HCT116 (cell line): Measurements from ENCODE around the gene KIF26B. TPM values are rescaled to one million over a fixed set of nuclear protein-coding genes. Genes with fewer than 3 reads are reported as not detected.

Experiments
- ATAC-seq: fragments of 200-7000 bp; cut with Tn5 transposase; 2 replicates; pipeline ENCODE4 v1.9.1; 2020; ENCODE audit warnings: mild to moderate bottlenecking, moderate library complexity
- BruUV-seq: library from RNA; stranded (reverse); fragments of 400-500 nt; replicated peaks from 2 replicates; lab custom pipeline; 2021; lab: Mats Ljungman, UMichigan
- CTCF ChIA-PET: fragments of 300-600 bp; sonication (Branson Sonifier 250); formaldehyde crosslinking; loops from one replicate; lab custom pipeline; 2021; ENCODE audit warnings: antibody characterized with exemption; lab: Charles Lee
- POLR2A ChIA-PET: fragments of 300-600, 350-600 bp; sonication (Branson Sonifier 250); formaldehyde crosslinking; loops from one replicate; lab custom pipeline; 2021; ENCODE audit warnings: antibody characterized with exemption; lab: Charles Lee
- RAD21 ChIA-PET, 2 experiments: fragments of 300-600 bp; sonication (Branson Sonifier 250); formaldehyde crosslinking; loops; one replicate each; lab custom pipeline; 2023; ENCODE audit warnings: low total read pairs in 2 of 2; ENCODE audit not compliant: uncharacterized antibody in 2 of 2, unreplicated experiment in 2 of 2, low non-redundant PET in 1 of 2; lab: Charles Lee
- DNase-seq: peaks from one replicate; pipeline ENCODE4 v3.0.0-alpha.2; 2010; ENCODE audit warnings: low read depth, low spot score
- H2AFZ ChIP-seq: fragments of 200-600 bp; shearing (Covaris generic), sonication (generic); 2 replicates; pipeline ENCODE4 v1.6.1; 2017; ENCODE audit warnings: low read depth, mixed run types, mixed read lengths, antibody characterized with exemption, low read length; ENCODE audit not compliant: poor library complexity, severe bottlenecking
- H3K27ac ChIP-seq: 2 replicates; pipeline ENCODE4 v1.5.1; 2012; ENCODE audit warnings: low read depth, low read length
- H3K27me3 ChIP-seq: fragments of 200-600 bp; sonication (generic); 2 replicates; pipeline ENCODE4 v1.6.1; 2016; ENCODE audit warnings: mixed run types, low read length, mixed read lengths; ENCODE audit not compliant: insufficient read depth
- H3K36me3 ChIP-seq, 2 experiments: fragments of 200-500 bp in 1 of 2; fragments of 200-600 bp in 1 of 2; sonication (Bioruptor generic) in 1 of 2; sonication (generic) in 1 of 2; 2 replicates each; pipeline versions ENCODE4 v1.5.1 to v1.6.1; 2014 to 2016; ENCODE audit warnings: low read length in 2 of 2, inconsistent platforms in 1 of 2, mixed read lengths in 1 of 2, mixed run types in 1 of 2; ENCODE audit not compliant: insufficient read depth in 2 of 2, control insufficient read depth in 1 of 2
- H3K4me1 ChIP-seq, 2 experiments: fragments of 200-600 bp in 1 of 2; sonication (generic) in 1 of 2; 2 replicates each; pipeline versions ENCODE4 v1.5.1 to v1.6.1; 2012 to 2017; ENCODE audit warnings: low read length in 2 of 2, inconsistent platforms in 1 of 2, mild to moderate bottlenecking in 1 of 2, mixed read lengths in 1 of 2, mixed run types in 1 of 2, moderate library complexity in 1 of 2; ENCODE audit not compliant: insufficient read depth in 2 of 2, control insufficient read depth in 1 of 2
- H3K4me2 ChIP-seq: fragments of 200-600 bp; sonication (generic); 2 replicates; pipeline ENCODE4 v1.6.1; 2017; ENCODE audit warnings: mixed run types, low read length, mixed read lengths
- H3K4me3 ChIP-seq, 2 experiments: fragments of 200-600 bp in 1 of 2; sonication (generic) in 1 of 2; replicated peaks in 1 of 2; 2 replicates each; pipeline ENCODE4 v1.5.1; 2011 to 2016; ENCODE audit warnings: low read length in 2 of 2, control low read depth in 1 of 2, low read depth in 1 of 2, mild to moderate bottlenecking in 1 of 2, mixed read lengths in 1 of 2, mixed run types in 1 of 2
- H3K79me2 ChIP-seq: fragments of 200-600 bp; sonication (generic); 2 replicates; pipeline ENCODE4 v1.6.1; 2017; ENCODE audit warnings: mild to moderate bottlenecking, mixed run types, low read length, moderate library complexity, mixed read lengths; ENCODE audit not compliant: insufficient read depth
- H3K9ac ChIP-seq: fragments of 200-600 bp; sonication (generic); 2 replicates; pipeline ENCODE4 v1.6.1; 2016; ENCODE audit warnings: low read length, mixed read lengths
- H3K9me2 ChIP-seq: fragments of 200-600 bp; sonication (generic), shearing (Covaris generic); 2 replicates; pipeline ENCODE4 v1.6.1; 2017; ENCODE audit warnings: mixed run types, mild to moderate bottlenecking, moderate library complexity; ENCODE audit not compliant: insufficient read depth
- H3K9me3 ChIP-seq, 2 experiments: fragments of 200-500 bp in 1 of 2; fragments of 200-600 bp in 1 of 2; sonication (Bioruptor generic) in 1 of 2; sonication (generic) in 1 of 2; 2 replicates each; pipeline ENCODE4 v1.6.1; 2014 to 2017; ENCODE audit warnings: low read length in 2 of 2, mixed read lengths in 2 of 2, inconsistent platforms in 1 of 2, low read depth in 1 of 2, mild to moderate bottlenecking in 1 of 2, mixed run types in 1 of 2, moderate library complexity in 1 of 2; ENCODE audit not compliant: control insufficient read depth in 1 of 2, insufficient read depth in 1 of 2
- H4K20me1 ChIP-seq: fragments of 200-600 bp; sonication (generic), shearing (Covaris generic); 2 replicates; pipeline ENCODE4 v1.6.1; 2017; ENCODE audit warnings: mixed run types, mild to moderate bottlenecking, moderate library complexity; ENCODE audit not compliant: insufficient read depth
- EGR1 ChIP-seq: IDR thresholded peaks from 2 replicates; pipeline ENCODE4 v1.6.1; 2012; ENCODE audit warnings: low read depth
- EZH2phosphoT487 ChIP-seq: fragments of 200-600 bp; IDR thresholded peaks from 2 replicates; pipeline ENCODE4 v1.6.1; 2018; ENCODE audit warnings: antibody characterized with exemption, borderline replicate concordance
- SIN3A ChIP-seq: IDR thresholded peaks from 2 replicates; pipeline ENCODE4 v1.6.1; 2012; ENCODE audit warnings: low read depth
- SP1 ChIP-seq: IDR thresholded peaks from 2 replicates; pipeline ENCODE4 v1.6.1; 2012; ENCODE audit warnings: low read depth
- YY1 ChIP-seq: IDR thresholded peaks from 2 replicates; pipeline ENCODE4 v1.6.1; 2011; ENCODE audit warnings: low read length, low read depth, moderate library complexity, mild to moderate bottlenecking; ENCODE audit not compliant: insufficient replicate concordance; ENCODE audit errors: extremely low read depth
- ZFX ChIP-seq: fragments of 450-650 bp; IDR thresholded peaks from 2 replicates; pipeline ENCODE4 v1.6.1; 2017
- ZNF274 ChIP-seq: fragments of 200-500 bp; sonication (Bioruptor generic); IDR thresholded peaks from 2 replicates; pipeline ENCODE4 v1.6.1; 2014; ENCODE audit warnings: mild to moderate bottlenecking, low read depth, low read length, inconsistent platforms
- intact Hi-C: fragments of 100-400 bp; cut with micrococcal nuclease; formaldehyde crosslinking; loops from 2 replicates; pipeline ENCODE4 v1.10.0; 2022
- total RNA-seq: library from RNA; stranded (reverse); gene quantifications from one replicate; pipeline ENCODE4 v1.2.1, GENCODE V29; 2021; ENCODE audit not compliant: unreplicated experiment

Gene KIF26B
- total RNA-seq, 1 experiment from 2014 or later: 0.49 TPM

GRCh38 chr1:245416781-245417180, 262.0 kb downstream of the KIF26B start:
- ChIA-PET RAD21 (no interaction called here), POLR2A (no interaction called here), CTCF (no interaction called here)
- Histone ChIP-seq H3K9ac (no peak overlapping the region), H4K20me1 (no peaks in the 10 kb centered on the region), H3K27ac (no peak overlapping the region), H3K4me1 (no peaks in the 10 kb centered on the region), H3K36me3 (no peaks in the 10 kb centered on the region), H3K27me3 (peaks cover 44% of the 10 kb centered on the region), H3K4me3 (no peak overlapping the region), H3K9me3 (no peaks in the 10 kb centered on the region), H2AFZ (no peak overlapping the region), H3K4me2 (no peak overlapping the region), H3K9me2 (no peaks in the 10 kb centered on the region), H3K79me2 (no peaks in the 10 kb centered on the region)
- no TSS peak for BruUV-seq
- no peak for DNase-seq
- intact Hi-C loops: no loop called here
- TF ChIP-seq EZH2phosphoT487 (no peak), YY1 (no peak)
- no peak for ATAC-seq

GRCh38 chr1:245418077-245418476, 263.3 kb downstream of the KIF26B start:
- Histone ChIP-seq H3K79me2 (no peaks in the 10 kb centered on the region), H3K4me3 (no peak overlapping the region), H3K9me2 (no peaks in the 10 kb centered on the region), H3K9ac (no peak overlapping the region), H3K4me2 (no peak overlapping the region), H3K27me3 (peaks cover 49% of the 10 kb centered on the region), H3K36me3 (no peaks in the 10 kb centered on the region), H3K4me1 (no peaks in the 10 kb centered on the region), H4K20me1 (no peaks in the 10 kb centered on the region), H3K9me3 (no peaks in the 10 kb centered on the region), H2AFZ (no peak overlapping the region), H3K27ac (no peak overlapping the region)
- ChIA-PET POLR2A (no interaction called here), CTCF (no interaction called here), RAD21 (no interaction called here)
- intact Hi-C loops: no loop called here
- no peak for DNase-seq
- no TSS peak for BruUV-seq
- TF ChIP-seq ZFX (no peak), EGR1 (no peak), SIN3A (no peak), ZNF274 (no peak), SP1 (no peak)
- no peak for ATAC-seq
